ENCODE data around the gene NKTR. TPM values are rescaled to one million over a fixed set of nuclear protein-coding genes. Genes with fewer than 3 reads are reported as not detected.

The NKTR gene
- total RNA-seq, 1 experiment from 2014 or later = 39.0 TPM

GRCh38 chr3:42633544-42633943, 33.1 kb downstream of the NKTR start:
- in situ Hi-C loops (cut with HindIII; ENCODE audit: low pct_unique_long_range_greater_than_20kb, low sequenced_read_pairs) = no loop called here
- ChIA-PET CTCF (no interaction called here), POLR2A (no interaction called here)

GRCh38 chr3:42635111-42635510, 34.6 kb downstream of the NKTR start:
- CTCF ChIA-PET = no interaction called here
- BruUV-seq (replicated peaks) = no TSS peak
- POLR2A ChIA-PET = no interaction called here
- Histone ChIP-seq H3K4me3 (ENCODE audit: low read depth in 2 of 2, low read length in 2 of 2) (no peak overlapping the region), H3K36me3 (ENCODE audit: control insufficient read depth, insufficient read depth, low read length) (peaks cover 62% of the 10 kb centered on the region), H3K27ac (ENCODE audit: low read length) (no peak overlapping the region), H3K4me1 (ENCODE audit: control insufficient read depth, insufficient read depth, low read length) (no peaks in the 10 kb centered on the region), H3K9me3 (ENCODE audit: control insufficient read depth, insufficient read depth, low read depth, low read length) (no peaks in the 10 kb centered on the region), H3K27me3 (ENCODE audit: control insufficient read depth, insufficient read depth, low read length) (no peaks in the 10 kb centered on the region)
- no peak for TF ChIP-seq TCF7L2 (IDR thresholded peaks at IDR 0.05; ENCODE audit: low read depth, low read length)
- in situ Hi-C loops (cut with HindIII; ENCODE audit: low pct_unique_long_range_greater_than_20kb, low sequenced_read_pairs) = no loop called here
- DNase-seq (ENCODE audit: low read depth, low spot score) (no peak), ATAC-seq (no peak)
- intact Hi-C loops (cut with micrococcal nuclease; ENCODE audit: unreplicated experiment) = no loop called here

More at GRCh38 chr3:42633544-42633943, 33.1 kb downstream of the NKTR start:
- peaks cover 54% of the 10 kb centered on the region for H3K36me3 ChIP-seq (ENCODE audit: control insufficient read depth, insufficient read depth, low read length)
- TF ChIP-seq CTCF (IDR thresholded peaks at IDR 0.05) (no peak), REST (IDR thresholded peaks at IDR 0.05; ENCODE audit: insufficient read depth in 1 of 2, low read depth in 2 of 2, low read length in 1 of 2) (no peak), POLR2AphosphoS5 (IDR thresholded peaks at IDR 0.05; ENCODE audit: low read depth, low read length) (no peak), TCF7L2 (IDR thresholded peaks at IDR 0.05; ENCODE audit: low read depth, low read length) (no peak), SIN3A (IDR thresholded peaks at IDR 0.05; ENCODE audit: borderline replicate concordance, insufficient read depth, low read depth, low read length) (no peak)
- no peak overlapping the region for H3K4me3 ChIP-seq (ENCODE audit: low read depth in 2 of 2, low read length in 2 of 2)
- no peak overlapping the region for H3K27ac ChIP-seq (ENCODE audit: low read length)
- intact Hi-C loops (cut with micrococcal nuclease; ENCODE audit: unreplicated experiment) = no loop called here
- no peak for ATAC-seq
- no peaks in the 10 kb centered on the region for H3K9me3 ChIP-seq (ENCODE audit: control insufficient read depth, insufficient read depth, low read depth, low read length)
- no peaks in the 10 kb centered on the region for H3K4me1 ChIP-seq (ENCODE audit: control insufficient read depth, insufficient read depth, low read length)
- no TSS peak for BruUV-seq (replicated peaks)
- no peaks in the 10 kb centered on the region for H3K27me3 ChIP-seq (ENCODE audit: control insufficient read depth, insufficient read depth, low read length)
- no peak for DNase-seq (ENCODE audit: low read depth, low spot score)

GRCh38 chr3:42637001-42637400, 36.5 kb downstream of the NKTR start:
- Histone ChIP-seq H3K4me3 (ENCODE audit: low read depth in 2 of 2, low read length in 2 of 2) (no peak overlapping the region), H3K9me3 (ENCODE audit: control insufficient read depth, insufficient read depth, low read depth, low read length) (no peaks in the 10 kb centered on the region), H3K27me3 (ENCODE audit: control insufficient read depth, insufficient read depth, low read length) (no peaks in the 10 kb centered on the region), H3K4me1 (ENCODE audit: control insufficient read depth, insufficient read depth, low read length) (no peaks in the 10 kb centered on the region), H3K36me3 (ENCODE audit: control insufficient read depth, insufficient read depth, low read length) (peaks cover 64% of the 10 kb centered on the region), H3K27ac (ENCODE audit: low read length) (no peak overlapping the region)
- intact Hi-C loops (cut with micrococcal nuclease; ENCODE audit: unreplicated experiment) = no loop called here
- no TSS peak for BruUV-seq (replicated peaks)
- CTCF ChIA-PET = no interaction called here
- POLR2A ChIA-PET = no interaction called here
- ATAC-seq = no peak
- TF ChIP-seq SIN3A (IDR thresholded peaks at IDR 0.05; ENCODE audit: borderline replicate concordance, insufficient read depth, low read depth, low read length) = no peak
- in situ Hi-C loops (cut with HindIII; ENCODE audit: low pct_unique_long_range_greater_than_20kb, low sequenced_read_pairs) = no loop called here
- DNase-seq (ENCODE audit: low read depth, low spot score) = no peak

Data from Panc1 (cell line).